ENCODE measurements around the gene CD70.
"Not testable (repeated sequence)": the region's sequence is repeated elsewhere in the genome, so short reads cannot be mapped to it uniquely, and the experiment has no call there.

CD70 gene

DNA sequence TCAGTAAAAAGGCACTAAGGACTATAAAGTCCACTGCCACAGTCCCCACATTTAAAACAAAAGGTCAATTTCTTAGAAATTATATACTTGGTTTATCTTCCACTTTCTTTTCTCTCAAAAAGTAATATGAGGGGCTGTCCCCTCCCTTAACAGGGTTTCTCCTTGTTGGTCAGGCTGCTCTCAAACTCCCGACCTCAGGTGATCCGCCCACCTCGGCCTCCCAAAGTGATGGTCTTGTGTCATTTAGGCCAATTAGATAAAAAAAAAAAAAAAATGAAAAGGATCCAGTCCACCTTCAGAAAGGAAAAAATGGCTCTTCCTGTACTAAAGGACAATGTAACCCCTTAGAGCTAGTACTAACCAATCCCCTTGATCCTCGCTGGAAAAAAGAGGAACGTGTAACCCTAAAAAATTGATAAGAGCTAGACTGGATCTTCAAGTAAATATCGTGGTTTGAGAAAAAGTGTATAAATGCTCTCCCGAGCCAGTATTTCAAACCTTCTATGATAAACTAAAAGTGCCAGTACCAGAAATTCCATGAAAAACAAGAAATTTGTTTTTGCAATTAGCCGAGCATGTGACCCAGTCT is 9.0 kb upstream of the CD70 start:
- TF ChIP-seq, protein P1, sequence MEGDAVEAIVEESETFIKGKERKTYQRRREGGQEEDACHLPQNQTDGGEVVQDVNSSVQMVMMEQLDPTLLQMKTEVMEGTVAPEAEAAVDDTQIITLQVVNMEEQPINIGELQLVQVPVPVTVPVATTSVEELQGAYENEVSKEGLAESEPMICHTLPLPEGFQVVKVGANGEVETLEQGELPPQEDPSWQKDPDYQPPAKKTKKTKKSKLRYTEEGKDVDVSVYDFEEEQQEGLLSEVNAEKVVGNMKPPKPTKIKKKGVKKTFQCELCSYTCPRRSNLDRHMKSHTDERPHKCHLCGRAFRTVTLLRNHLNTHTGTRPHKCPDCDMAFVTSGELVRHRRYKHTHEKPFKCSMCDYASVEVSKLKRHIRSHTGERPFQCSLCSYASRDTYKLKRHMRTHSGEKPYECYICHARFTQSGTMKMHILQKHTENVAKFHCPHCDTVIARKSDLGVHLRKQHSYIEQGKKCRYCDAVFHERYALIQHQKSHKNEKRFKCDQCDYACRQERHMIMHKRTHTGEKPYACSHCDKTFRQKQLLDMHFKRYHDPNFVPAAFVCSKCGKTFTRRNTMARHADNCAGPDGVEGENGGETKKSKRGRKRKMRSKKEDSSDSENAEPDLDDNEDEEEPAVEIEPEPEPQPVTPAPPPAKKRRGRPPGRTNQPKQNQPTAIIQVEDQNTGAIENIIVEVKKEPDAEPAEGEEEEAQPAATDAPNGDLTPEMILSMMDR (IDR thresholded peaks at IDR 0.05; ENCODE audit: low read depth, low read length) = no peak
- no peak for DNase-seq (ENCODE audit: extremely low read depth, low read depth)

DNA sequence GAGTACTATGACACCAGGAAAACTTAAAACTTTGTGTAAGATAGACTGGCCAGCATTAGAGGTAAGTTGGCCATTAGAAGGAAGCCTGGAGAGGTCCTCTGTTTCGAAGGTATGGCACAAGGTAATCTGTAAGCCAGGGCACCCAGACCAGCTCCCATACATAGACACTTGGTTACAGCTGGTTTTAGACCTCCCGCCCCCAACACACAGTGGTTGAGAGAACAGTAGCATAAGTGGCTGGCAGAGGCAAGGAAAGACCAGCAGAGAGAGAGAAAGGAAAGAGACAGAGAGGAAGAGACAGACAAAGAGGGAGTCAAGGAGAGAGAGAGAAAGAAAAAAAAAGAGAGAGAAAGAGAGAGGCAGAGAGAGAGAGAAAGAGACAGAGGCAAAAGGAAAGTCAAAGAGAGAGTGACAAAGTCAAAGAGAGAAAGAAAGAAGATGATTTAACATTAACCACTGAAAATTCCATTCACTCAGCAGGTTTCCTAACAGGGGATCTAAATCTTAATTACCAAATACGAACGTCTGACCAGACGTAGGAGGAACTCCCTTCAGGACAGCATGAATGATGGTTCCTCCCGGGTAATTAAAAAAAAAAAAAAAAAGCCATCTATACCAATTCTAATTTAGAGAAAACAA is 7.4 kb upstream of the CD70 start:
- DNase-seq (ENCODE audit: extremely low read depth, low read depth) = not testable (repeated sequence)

- DNase-seq (ENCODE audit: extremely low read depth, low read depth) = not testable (repeated sequence)
These were observed 6.7 kb upstream of the CD70 start for GRCh38 chr19:6597471-6598253.

- DNase-seq (ENCODE audit: extremely low read depth, low read depth) = no peak
- TF ChIP-seq, protein P1 (IDR thresholded peaks at IDR 0.05; ENCODE audit: low read depth, low read length) = no peak
These were observed 5.7 kb upstream of the CD70 start for GRCh38 chr19:6596621-6597020.

- DNase-seq (ENCODE audit: extremely low read depth, low read depth) = no peak
- TF ChIP-seq, protein P1 (IDR thresholded peaks at IDR 0.05; ENCODE audit: low read depth, low read length) = no peak
These were observed 2.9 kb upstream of the CD70 start for GRCh38 chr19:6593651-6594416.

DNA sequence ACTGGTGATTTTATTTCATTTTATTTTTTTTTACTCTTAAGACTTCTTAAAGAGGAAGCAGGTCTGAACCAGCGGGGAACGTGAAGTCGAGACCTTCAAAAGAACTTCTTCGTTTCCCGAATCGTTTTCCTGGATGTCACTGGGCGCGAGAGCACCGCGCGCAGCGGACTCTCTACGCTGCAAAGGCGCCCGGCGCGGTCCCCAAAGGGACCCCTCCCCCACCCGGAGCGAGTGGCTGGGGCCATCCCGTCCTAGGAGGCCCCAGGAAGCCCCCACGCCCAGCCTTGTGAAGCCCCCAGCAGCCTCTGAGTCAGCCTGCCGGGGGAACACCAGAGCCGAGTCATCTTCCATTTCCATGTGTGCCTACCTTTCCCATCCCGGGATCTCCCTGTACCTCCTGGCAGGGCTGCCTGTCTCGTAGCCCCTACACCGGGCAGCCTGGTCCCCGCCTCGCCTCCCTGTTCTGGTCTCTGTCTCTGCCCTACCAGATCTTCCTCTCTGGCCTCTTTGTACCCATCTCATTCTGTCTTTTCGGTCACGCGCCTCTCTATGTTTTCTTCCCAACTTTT is 608 bp downstream of the CD70 start:
- TF ChIP-seq, protein P1 (IDR thresholded peaks at IDR 0.05; ENCODE audit: low read depth, low read length) = no peak
- no peak for DNase-seq (ENCODE audit: extremely low read depth, low read depth)

DNA sequence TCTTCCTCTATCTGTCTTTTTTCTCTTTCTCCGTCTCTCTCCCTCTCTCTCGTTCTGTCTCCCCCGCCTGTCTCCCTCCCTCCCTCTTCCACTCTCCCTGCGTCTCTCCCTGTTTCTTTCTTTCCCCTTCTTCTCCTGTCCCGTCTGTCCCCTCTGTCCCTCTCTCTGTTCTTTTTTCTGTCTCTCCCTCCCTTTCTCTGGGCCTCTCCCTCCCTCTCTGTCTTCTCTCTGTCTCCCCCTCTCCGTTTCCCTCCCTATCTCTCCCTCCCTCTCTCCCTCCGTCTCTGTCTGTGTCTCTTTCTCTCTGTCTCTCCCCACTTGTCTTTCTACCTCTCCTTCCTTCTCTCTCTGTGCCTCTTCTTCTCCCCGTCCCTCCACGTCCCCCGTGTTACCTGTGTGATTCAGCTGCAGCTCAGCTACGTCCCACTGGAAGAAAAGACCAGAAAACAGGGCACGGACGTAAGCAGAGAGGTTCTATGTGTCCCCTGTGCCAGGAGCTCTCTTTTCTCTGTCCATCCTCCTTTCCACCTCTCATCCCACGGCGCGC is 1.2 kb downstream of the CD70 start:
- TF ChIP-seq, protein P1 (IDR thresholded peaks at IDR 0.05; ENCODE audit: low read depth, low read length) = no peak
- DNase-seq (ENCODE audit: extremely low read depth, low read depth) = no peak

Measured in AG09319 (cell line).